Measurements from ENCODE around the gene EPHA8. TPM values are rescaled to one million over a fixed set of nuclear protein-coding genes. Genes with fewer than 3 reads are reported as not detected.

The EPHA8 gene
- total RNA-seq, 2 donors from 2014 or later, result 0.05 to 4.1 TPM

GRCh38 chr1:22597301-22597965, 34.1 kb downstream of the EPHA8 start:
- Histone ChIP-seq H3K36me3 (no peaks in the 10 kb centered on the region), H3K27me3 (replicated peaks; ENCODE audit: insufficient read depth) (peaks cover 18% of the 10 kb centered on the region), H3K4me1 (replicated peaks) (no peaks in the 10 kb centered on the region), H3K9me3 (no peaks in the 10 kb centered on the region), H3K4me3 (no peak overlapping the region), H3K27ac (no peak overlapping the region)
- intact Hi-C loops (cut with DNase I), result no loop called here
- no peak for DNase-seq (ENCODE audit: low spot score)
- TF ChIP-seq POLR2AphosphoS5 (IDR thresholded peaks at IDR 0.05), result no peak
- no peak for TF ChIP-seq POLR2A (IDR thresholded peaks at IDR 0.05)
- no peak for TF ChIP-seq CTCF (IDR thresholded peaks at IDR 0.05)
- 65% methylated on average over 18 of the region's 30 CpGs for whole genome bisulfite sequencing

GRCh38 chr1:22597996-22598395, 34.7 kb downstream of the EPHA8 start:
- whole genome bisulfite sequencing, result 78% methylated on average over 8 of the region's 8 CpGs
- H3K4me1 ChIP-seq (replicated peaks), result no peaks in the 10 kb centered on the region
- peaks cover 13% of the 10 kb centered on the region for H3K27me3 ChIP-seq (replicated peaks; ENCODE audit: insufficient read depth)
- H3K4me3 ChIP-seq, result no peak overlapping the region
- no peak for TF ChIP-seq POLR2AphosphoS5 (IDR thresholded peaks at IDR 0.05)
- no peak overlapping the region for H3K27ac ChIP-seq
- no peaks in the 10 kb centered on the region for H3K36me3 ChIP-seq
- H3K9me3 ChIP-seq, result no peaks in the 10 kb centered on the region
- no peak for DNase-seq (ENCODE audit: low spot score)
- intact Hi-C loops (cut with DNase I), result no loop called here

- intact Hi-C loops (cut with DNase I), result no loop called here
- 78% methylated on average over 22 of the region's 24 CpGs for WGBS
- Histone ChIP-seq H3K27me3 (replicated peaks; ENCODE audit: insufficient read depth) (peaks cover 7% of the 10 kb centered on the region), H3K4me1 (replicated peaks) (no peaks in the 10 kb centered on the region), H3K4me3 (no peak overlapping the region), H3K27ac (no peak overlapping the region), H3K9me3 (no peaks in the 10 kb centered on the region), H3K36me3 (no peaks in the 10 kb centered on the region)
- no peak for DNase-seq (ENCODE audit: low spot score)
- TF ChIP-seq POLR2AphosphoS5 (IDR thresholded peaks at IDR 0.05) (no peak), POLR2A (IDR thresholded peaks at IDR 0.05) (no peak), CTCF (IDR thresholded peaks at IDR 0.05) (no peak)
Observed at GRCh38 chr1:22598736-22599135, 35.4 kb downstream of the EPHA8 start.

- H3K4me3 ChIP-seq, result no peak overlapping the region
- no peak overlapping the region for H3K27ac ChIP-seq
- no peak for TF ChIP-seq CTCF (IDR thresholded peaks at IDR 0.05)
- TF ChIP-seq POLR2A (IDR thresholded peaks at IDR 0.05), result no peak
- no peak for TF ChIP-seq POLR2AphosphoS5 (IDR thresholded peaks at IDR 0.05)
- WGBS, result 36% methylated on average over 18 of the region's 22 CpGs
- no peaks in the 10 kb centered on the region for H3K27me3 ChIP-seq (replicated peaks; ENCODE audit: insufficient read depth)
- intact Hi-C loops (cut with DNase I), result no loop called here
- H3K4me1 ChIP-seq (replicated peaks), result no peaks in the 10 kb centered on the region
- DNase-seq (ENCODE audit: low spot score), result no peak
- no peaks in the 10 kb centered on the region for H3K36me3 ChIP-seq
- H3K9me3 ChIP-seq, result no peaks in the 10 kb centered on the region
Observed at GRCh38 chr1:22600071-22600816, 37.0 kb downstream of the EPHA8 start.

- H3K36me3 ChIP-seq, result no peaks in the 10 kb centered on the region
- H3K9me3 ChIP-seq, result no peaks in the 10 kb centered on the region
- WGBS, result 79% methylated on average over 39 of the region's 39 CpGs
- no peaks in the 10 kb centered on the region for H3K4me1 ChIP-seq (replicated peaks)
- H3K27ac ChIP-seq, result no peak overlapping the region
- intact Hi-C loops (cut with DNase I), result no loop called here
- no peaks in the 10 kb centered on the region for H3K27me3 ChIP-seq (replicated peaks; ENCODE audit: insufficient read depth)
- no peak overlapping the region for H3K4me3 ChIP-seq
- DNase-seq (ENCODE audit: low spot score), result no peak
- TF ChIP-seq POLR2A (IDR thresholded peaks at IDR 0.05), result no peak
- no peak for TF ChIP-seq POLR2AphosphoS5 (IDR thresholded peaks at IDR 0.05)
- TF ChIP-seq CTCF (IDR thresholded peaks at IDR 0.05), result no peak
Observed at GRCh38 chr1:22600817-22601605, 37.7 kb downstream of the EPHA8 start.
